Central memory CD8-positive, alpha-beta T cell (primary cell): ENCODE results near the gene FUT7.
A peak's percentile ranks its signal among the peaks of the same experiment; 100 is the strongest.

Experiments
- ATAC-seq: fragments of 150-1000 bp; cut with Tn5 transposase; replicated peaks from 2 replicates; pipeline ENCODE4 v1.10.0; 2022; ENCODE audit warnings: mild to moderate bottlenecking, moderate FRiP score, moderate number of reproducible peaks; ENCODE audit not compliant: poor library complexity, severe bottlenecking; ENCODE audit errors: extremely low read depth
- DNase-seq, 2 donors: peaks; one replicate each; pipeline ENCODE4 v3.0.0; 2021; ENCODE audit warnings: low spot score in 2 of 2
- H3K27ac Mint-ChIP-seq: one replicate; pipeline ENCODE4 v1.8.0; 2022; ENCODE audit warnings: low read depth, mild to moderate bottlenecking, moderate library complexity, mixed read lengths
- H3K27me3 Mint-ChIP-seq: one replicate; pipeline ENCODE4 v1.8.0; 2022; ENCODE audit warnings: mixed read lengths
- H3K36me3 Mint-ChIP-seq: one replicate; pipeline ENCODE4 v1.8.0; 2022; ENCODE audit warnings: mild to moderate bottlenecking, moderate library complexity, mixed read lengths; ENCODE audit not compliant: insufficient read depth
- H3K4me1 Mint-ChIP-seq: one replicate; pipeline ENCODE4 v1.8.0; 2022; ENCODE audit warnings: mixed read lengths
- H3K4me3 Mint-ChIP-seq: one replicate; pipeline ENCODE4 v1.8.0; 2022; ENCODE audit warnings: mild to moderate bottlenecking, moderate library complexity, mixed read lengths
- H3K9me3 Mint-ChIP-seq: one replicate; pipeline ENCODE4 v1.8.0; 2022; ENCODE audit warnings: mixed read lengths

The FUT7 gene

GRCh38 chr9:137001857-137002645, 29.8 kb downstream of the FUT7 start:
- Mint-ChIP-seq H3K9me3 (no peaks in the 10 kb centered on the region), H3K36me3 (peaks cover 16% of the 10 kb centered on the region), H3K27ac (no peak overlapping the region), H3K27me3 (no peaks in the 10 kb centered on the region), H3K4me3 (no peak overlapping the region), H3K4me1 (peaks cover 43% of the 10 kb centered on the region)
- DNase-seq: no peak
- ATAC-seq: no peak

- Mint-ChIP-seq H3K4me1 (peaks cover 45% of the 10 kb centered on the region), H3K4me3 (peak overlapping the region; percentile 60), H3K9me3 (no peaks in the 10 kb centered on the region), H3K27ac (peak overlapping the region; percentile 80), H3K36me3 (peaks cover 20% of the 10 kb centered on the region), H3K27me3 (no peaks in the 10 kb centered on the region)
- ATAC-seq (peak; percentile 49), DNase-seq (no peak)
Measured at GRCh38 chr9:137000177-137000930, 31.5 kb downstream of the FUT7 start.

DNA sequence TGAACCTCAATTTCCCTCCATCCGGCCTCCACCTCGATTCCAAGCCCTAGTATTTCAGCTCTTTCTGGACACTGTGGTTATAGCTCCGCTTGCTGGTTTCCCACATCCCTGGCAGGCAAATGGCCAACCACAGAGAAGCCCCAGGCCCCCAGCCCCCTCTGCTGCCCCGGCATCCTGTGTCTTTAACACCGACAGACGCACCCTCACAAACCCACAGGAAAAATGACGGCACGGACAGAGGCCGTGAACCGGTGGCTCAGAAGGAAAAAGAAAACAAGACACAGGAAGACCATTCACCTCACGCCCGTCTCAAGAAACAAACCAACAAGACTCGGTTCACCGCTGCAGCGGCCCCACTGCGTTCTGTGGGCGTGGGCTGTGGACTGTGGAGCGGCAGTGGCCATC, 34.1 kb downstream of the FUT7 start:
- DNase-seq (peak in 1 of 2 donors; percentile 56), ATAC-seq (peak; percentile 12)
- no peaks in the 10 kb centered on the region for H3K27me3 Mint-ChIP-seq
- peaks cover 27% of the 10 kb centered on the region for H3K36me3 Mint-ChIP-seq
- no peaks in the 10 kb centered on the region for H3K9me3 Mint-ChIP-seq
- H3K27ac Mint-ChIP-seq: peak overlapping the region; percentile 95
- peak overlapping the region; percentile 83 for H3K4me3 Mint-ChIP-seq
- peaks cover 44% of the 10 kb centered on the region for H3K4me1 Mint-ChIP-seq

DNA sequence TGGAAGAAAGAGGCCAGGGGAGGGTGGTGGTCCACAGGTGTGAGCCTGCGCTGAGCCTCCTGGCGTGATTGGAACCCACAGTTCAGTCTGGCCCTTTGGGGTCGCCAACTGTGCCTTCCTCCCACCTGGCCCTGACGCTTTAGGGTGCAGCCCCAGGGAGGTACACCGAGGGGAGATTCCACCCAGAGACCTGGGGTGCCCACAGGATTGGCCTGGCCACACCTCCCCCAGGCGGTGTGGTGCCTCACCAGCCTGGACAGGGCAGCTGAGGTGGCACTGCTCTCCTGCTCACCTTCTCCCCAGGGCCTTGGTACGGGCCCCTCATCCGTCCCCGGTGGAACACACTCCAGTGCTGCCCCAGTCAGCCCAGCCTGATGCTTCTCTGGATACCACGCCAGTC, 34.5 kb downstream of the FUT7 start:
- Mint-ChIP-seq H3K27me3 (no peaks in the 10 kb centered on the region), H3K4me3 (peak overlapping the region; percentile 83), H3K9me3 (no peaks in the 10 kb centered on the region), H3K4me1 (peaks cover 44% of the 10 kb centered on the region), H3K27ac (peak overlapping the region; percentile 95), H3K36me3 (peaks cover 29% of the 10 kb centered on the region)
- ATAC-seq: no peak
- no peak for DNase-seq

DNA sequence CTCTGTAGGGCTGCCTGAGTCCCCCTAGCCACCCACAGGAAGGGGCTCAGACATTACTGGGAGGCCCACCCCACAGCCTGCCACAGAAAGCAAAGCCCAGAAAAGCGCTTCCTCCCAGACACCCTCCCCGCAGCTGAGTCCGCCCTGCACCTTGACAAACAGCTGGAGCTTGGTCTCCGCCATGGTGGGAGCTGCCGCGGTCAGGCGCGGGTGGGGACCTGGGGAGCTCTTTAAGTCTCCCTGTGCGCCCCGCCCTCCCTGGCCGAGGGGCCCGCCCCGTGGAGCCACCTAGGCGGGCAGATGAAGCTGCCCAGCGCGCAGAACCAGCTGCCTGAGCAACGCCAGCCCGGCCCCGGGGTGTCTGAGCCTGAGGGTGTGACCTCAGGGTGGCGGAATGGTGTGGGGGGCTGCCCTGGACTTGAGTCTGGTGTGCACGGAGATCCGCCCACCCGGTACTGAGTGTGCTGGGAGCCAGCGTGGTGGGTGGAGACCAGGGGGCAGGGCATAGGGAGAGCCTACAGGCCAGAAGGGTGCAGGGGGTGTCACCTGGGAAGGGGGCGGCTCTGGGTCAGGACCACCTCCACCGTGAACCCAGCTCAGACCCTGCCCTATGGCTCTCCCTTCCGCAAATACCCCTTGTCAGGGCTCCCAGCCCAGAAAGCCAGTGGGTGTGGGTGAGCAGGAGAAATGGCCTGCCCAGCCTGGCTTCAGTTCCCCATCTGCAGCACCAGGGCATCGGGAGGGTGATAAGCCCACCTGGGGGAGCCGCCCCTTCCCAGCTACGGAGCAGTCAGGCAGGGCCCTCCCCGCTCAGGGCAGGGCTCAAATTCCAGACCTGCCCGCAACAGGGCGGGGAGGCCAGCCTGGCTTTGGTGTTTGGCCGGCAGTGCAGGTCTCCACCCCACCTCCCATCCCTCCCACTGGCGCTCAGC, 35.3 kb downstream of the FUT7 start, which contains the start of gene CLIC3:
Gene CLIC3, minus strand, starts transcription at position 208 of the 932 bp plus-strand sequence. Its CDS starts 25 bp downstream, at position 183.
- H3K4me3 Mint-ChIP-seq: peak within 1 kb of the TSS; percentile 83
- H3K36me3 Mint-ChIP-seq: peaks cover 33% of the 10 kb centered on the region
- H3K27me3 Mint-ChIP-seq: no peaks in the 10 kb centered on the region
- H3K4me1 Mint-ChIP-seq: peaks cover 44% of the 10 kb centered on the region
- peak; percentile 41 to 69 for DNase-seq
- no peaks in the 10 kb centered on the region for H3K9me3 Mint-ChIP-seq
- H3K27ac Mint-ChIP-seq: peak within 1 kb of the TSS; percentile 95
- ATAC-seq: peak; percentile 34

- ATAC-seq (no peak), DNase-seq (no peak)
- Mint-ChIP-seq H3K27me3 (no peaks in the 10 kb centered on the region), H3K9me3 (no peaks in the 10 kb centered on the region), H3K4me1 (peaks cover 43% of the 10 kb centered on the region), H3K4me3 (peak overlapping the region; percentile 83), H3K27ac (peak overlapping the region; percentile 95), H3K36me3 (peaks cover 36% of the 10 kb centered on the region)
Measured at GRCh38 chr9:136995772-136996311, 36.0 kb downstream of the FUT7 start.

GRCh38 chr9:136995362-136995761, 36.5 kb downstream of the FUT7 start:
- DNase-seq (no peak), ATAC-seq (no peak)
- no peak overlapping the region for H3K4me3 Mint-ChIP-seq
- H3K27me3 Mint-ChIP-seq: no peaks in the 10 kb centered on the region
- no peak overlapping the region for H3K27ac Mint-ChIP-seq
- H3K36me3 Mint-ChIP-seq: peaks cover 32% of the 10 kb centered on the region
- no peaks in the 10 kb centered on the region for H3K9me3 Mint-ChIP-seq
- peaks cover 38% of the 10 kb centered on the region for H3K4me1 Mint-ChIP-seq

DNA sequence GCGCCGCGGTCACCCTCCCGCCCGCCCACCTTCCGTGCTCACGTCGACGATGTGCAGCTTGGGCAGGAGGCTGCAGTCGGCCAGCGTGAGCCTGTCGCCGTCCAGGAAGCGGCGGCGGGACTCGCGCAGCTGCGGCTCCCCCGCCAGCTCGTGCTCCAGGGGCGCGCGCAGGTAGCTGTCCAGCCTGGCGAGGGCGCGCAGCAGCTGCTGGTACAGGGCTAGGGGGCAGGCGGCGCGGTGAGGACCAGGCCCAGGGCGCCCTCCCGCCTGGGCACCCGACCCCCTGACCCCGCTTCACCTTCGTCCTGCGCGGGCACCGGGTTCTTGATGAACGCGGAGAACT, 37.0 kb downstream of the FUT7 start:
- Mint-ChIP-seq H3K9me3 (no peaks in the 10 kb centered on the region), H3K4me1 (peaks cover 33% of the 10 kb centered on the region), H3K27me3 (no peaks in the 10 kb centered on the region), H3K36me3 (peaks cover 29% of the 10 kb centered on the region), H3K4me3 (no peak overlapping the region), H3K27ac (no peak overlapping the region)
- no peak for ATAC-seq
- DNase-seq: no peak

- no peaks in the 10 kb centered on the region for H3K9me3 Mint-ChIP-seq
- DNase-seq (no peak), ATAC-seq (no peak)
- H3K27me3 Mint-ChIP-seq: no peaks in the 10 kb centered on the region
- peaks cover 32% of the 10 kb centered on the region for H3K4me1 Mint-ChIP-seq
- peak overlapping the region; percentile 93 for H3K27ac Mint-ChIP-seq
- peak overlapping the region; percentile 85 for H3K4me3 Mint-ChIP-seq
- peaks cover 29% of the 10 kb centered on the region for H3K36me3 Mint-ChIP-seq
Measured at GRCh38 chr9:136994180-136994887, 37.6 kb downstream of the FUT7 start.

DNA sequence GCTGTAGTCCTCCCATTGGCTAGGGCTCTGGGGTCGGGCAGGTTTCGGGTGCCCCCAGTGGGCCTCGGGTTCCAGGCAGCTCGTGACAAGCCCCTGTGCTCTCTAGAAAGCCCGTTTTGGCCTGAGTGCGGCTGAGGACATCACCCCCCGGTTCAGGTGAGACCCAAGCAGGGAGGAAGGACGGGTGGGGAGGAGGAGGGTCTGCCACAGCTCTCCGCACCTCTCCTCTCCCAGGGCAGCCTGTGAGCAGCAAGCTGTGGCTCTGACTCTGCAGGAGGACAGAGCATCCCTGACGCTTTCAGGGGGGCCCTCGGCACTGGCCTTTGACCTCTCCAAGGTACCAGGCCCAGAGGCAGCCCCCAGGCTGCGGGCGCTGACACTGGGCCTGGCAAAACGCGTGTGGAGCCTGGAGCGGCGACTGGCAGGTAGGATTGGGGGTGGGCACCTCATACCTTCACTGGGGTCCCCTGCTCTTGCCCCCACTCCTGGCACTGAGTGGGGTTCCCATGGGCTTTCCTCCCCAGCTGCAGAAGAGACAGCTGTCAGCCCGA, 39.0 kb downstream of the FUT7 start:
- H3K4me1 Mint-ChIP-seq: peaks cover 25% of the 10 kb centered on the region
- DNase-seq (peak in 1 of 2 donors; percentile 57), ATAC-seq (no peak)
- peaks cover 27% of the 10 kb centered on the region for H3K36me3 Mint-ChIP-seq
- H3K4me3 Mint-ChIP-seq: peak overlapping the region; percentile 85
- H3K27ac Mint-ChIP-seq: peak overlapping the region; percentile 93
- no peaks in the 10 kb centered on the region for H3K27me3 Mint-ChIP-seq
- H3K9me3 Mint-ChIP-seq: no peaks in the 10 kb centered on the region

GRCh38 chr9:136991993-136992818, 39.7 kb downstream of the FUT7 start, which contains the start of gene PAXX:
Gene PAXX, plus strand, starts transcription at chr9:136992422. Its CDS starts 22 bp downstream, at chr9:136992444.
- Mint-ChIP-seq H3K27ac (peak within 1 kb of the TSS; percentile 93), H3K27me3 (no peaks in the 10 kb centered on the region), H3K4me1 (peaks cover 18% of the 10 kb centered on the region), H3K4me3 (peak within 1 kb of the TSS; percentile 85), H3K36me3 (peaks cover 22% of the 10 kb centered on the region), H3K9me3 (no peaks in the 10 kb centered on the region)
- peak; percentile 81 for ATAC-seq
- DNase-seq: peak; percentile 89
